Retinal pigment epithelial cell (primary cell): ENCODE results near the gene MICA.

ENCODE experiments used
- DNase-seq: peaks from one replicate; pipeline ENCODE4 v3.0.0-alpha.2; 2010; ENCODE audit warnings: low read depth
- H3K4me3 ChIP-seq: 2 replicates; pipeline ENCODE4 v1.5.1; 2011; ENCODE audit warnings: mild to moderate bottlenecking, low read length, control low read depth, moderate library complexity
- TF ChIP-seq, protein P1 (sequence below): conservative IDR thresholded peaks from 2 replicates; pipeline ENCODE4 v1.5.1; 2011; ENCODE audit warnings: low read depth, low read length, control low read depth, inconsistent platforms

Gene MICA

DNA sequence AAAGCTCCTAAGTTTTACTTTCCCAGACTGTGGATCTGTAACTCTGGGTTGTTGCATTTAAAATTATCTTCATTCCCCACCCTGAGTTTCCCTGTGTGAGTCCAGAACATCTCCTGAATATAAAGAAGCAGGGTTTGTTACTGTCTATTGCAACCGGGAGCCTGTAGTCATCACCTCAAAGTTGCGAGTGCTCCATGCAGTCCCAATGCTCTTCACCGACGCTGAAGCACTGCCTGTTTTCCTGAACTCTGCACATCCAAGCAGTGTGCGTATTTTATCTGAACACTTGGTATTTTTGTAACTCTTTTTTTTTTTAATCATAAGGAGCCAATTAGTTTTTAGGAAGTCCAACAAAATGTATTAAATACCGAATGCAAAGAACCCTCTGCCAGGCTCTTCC lies 45.5 kb upstream of the MICA start:
- TF ChIP-seq, protein P1, sequence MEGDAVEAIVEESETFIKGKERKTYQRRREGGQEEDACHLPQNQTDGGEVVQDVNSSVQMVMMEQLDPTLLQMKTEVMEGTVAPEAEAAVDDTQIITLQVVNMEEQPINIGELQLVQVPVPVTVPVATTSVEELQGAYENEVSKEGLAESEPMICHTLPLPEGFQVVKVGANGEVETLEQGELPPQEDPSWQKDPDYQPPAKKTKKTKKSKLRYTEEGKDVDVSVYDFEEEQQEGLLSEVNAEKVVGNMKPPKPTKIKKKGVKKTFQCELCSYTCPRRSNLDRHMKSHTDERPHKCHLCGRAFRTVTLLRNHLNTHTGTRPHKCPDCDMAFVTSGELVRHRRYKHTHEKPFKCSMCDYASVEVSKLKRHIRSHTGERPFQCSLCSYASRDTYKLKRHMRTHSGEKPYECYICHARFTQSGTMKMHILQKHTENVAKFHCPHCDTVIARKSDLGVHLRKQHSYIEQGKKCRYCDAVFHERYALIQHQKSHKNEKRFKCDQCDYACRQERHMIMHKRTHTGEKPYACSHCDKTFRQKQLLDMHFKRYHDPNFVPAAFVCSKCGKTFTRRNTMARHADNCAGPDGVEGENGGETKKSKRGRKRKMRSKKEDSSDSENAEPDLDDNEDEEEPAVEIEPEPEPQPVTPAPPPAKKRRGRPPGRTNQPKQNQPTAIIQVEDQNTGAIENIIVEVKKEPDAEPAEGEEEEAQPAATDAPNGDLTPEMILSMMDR = no peak
- H3K4me3 ChIP-seq = no peak overlapping the region
- DNase-seq = no peak

DNA sequence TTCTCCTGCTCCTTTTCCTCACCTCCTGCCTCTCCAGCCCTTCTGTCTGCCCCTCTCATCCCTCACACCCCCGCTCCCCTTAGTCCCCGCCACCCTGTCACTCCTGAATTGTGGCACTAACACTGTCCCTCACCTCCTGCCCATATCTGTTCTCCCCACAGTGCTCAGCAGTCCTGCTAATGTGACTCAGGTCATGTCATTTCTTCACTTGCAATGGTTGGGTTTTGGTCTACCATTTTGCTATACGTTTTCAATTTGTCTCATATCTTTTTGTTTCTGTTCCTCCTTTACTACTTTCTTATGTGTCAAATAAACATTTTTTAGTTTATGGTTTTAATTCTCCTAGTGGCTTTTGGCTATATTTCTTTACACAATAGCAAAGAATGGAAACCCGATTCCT lies 45.1 kb upstream of the MICA start:
- no peak for DNase-seq
- H3K4me3 ChIP-seq = no peak overlapping the region
- TF ChIP-seq, protein P1 = no peak

DNA sequence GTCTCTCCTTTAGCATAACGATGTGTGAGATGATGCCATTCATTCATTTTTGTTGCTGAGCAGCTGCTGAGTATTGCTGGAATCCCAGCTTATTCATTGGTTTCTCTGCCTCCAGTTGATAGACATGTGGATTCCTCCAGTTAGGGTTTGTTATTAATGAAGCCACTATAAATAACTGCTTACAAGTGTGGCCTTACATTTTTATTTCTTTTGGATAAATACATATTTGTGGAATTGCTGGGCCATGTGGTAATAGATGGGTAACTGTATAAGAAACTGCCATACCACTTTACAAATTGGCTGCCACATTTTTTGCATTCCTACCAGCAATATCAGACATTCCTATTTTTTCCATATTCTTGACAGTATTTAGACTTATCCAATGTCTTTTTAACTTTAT lies 43.8 kb upstream of the MICA start:
- H3K4me3 ChIP-seq = no peak overlapping the region
- TF ChIP-seq, protein P1 = no peak
- no peak for DNase-seq

DNA sequence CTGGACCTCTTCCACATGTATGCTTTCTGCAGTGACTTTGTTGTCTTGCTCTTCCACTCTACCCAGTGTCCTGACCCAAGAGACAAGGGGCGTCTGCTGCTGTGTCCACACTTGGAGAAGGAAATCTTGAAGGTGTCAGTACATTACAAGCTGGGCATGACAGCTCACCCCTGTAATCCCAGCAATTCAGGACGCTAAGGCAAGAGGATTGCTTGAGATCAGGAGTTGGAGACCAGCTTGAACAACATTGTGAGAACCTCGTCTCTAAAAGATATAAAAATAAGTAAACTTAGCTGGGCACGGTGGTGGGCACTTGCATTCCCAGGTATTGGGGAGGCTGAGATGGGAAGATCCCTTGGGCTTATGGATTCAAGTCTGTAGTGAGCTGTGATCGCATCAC lies 40.6 kb upstream of the MICA start:
- DNase-seq = no peak
- TF ChIP-seq, protein P1 = no peak
- no peak overlapping the region for H3K4me3 ChIP-seq

DNA sequence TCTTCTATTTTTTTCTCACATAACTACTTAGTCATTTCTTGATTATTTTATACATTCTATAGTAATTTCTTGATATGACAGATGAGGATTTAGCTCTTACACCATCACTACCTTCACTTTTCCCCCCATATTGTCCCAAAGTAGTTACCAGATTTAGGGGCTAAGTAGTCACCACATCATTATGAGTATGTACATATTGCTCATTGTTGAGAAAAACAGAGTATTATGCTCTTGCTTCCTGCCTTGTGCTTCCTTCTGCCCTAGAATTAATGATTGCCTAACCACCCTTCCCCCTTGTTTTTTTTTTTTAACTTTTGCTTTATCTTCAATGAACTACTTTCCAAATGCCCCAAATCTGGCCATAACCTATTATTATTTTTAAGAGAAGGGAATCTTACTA lies 39.6 kb upstream of the MICA start:
- DNase-seq = no peak
- no peak overlapping the region for H3K4me3 ChIP-seq
- TF ChIP-seq, protein P1 = no peak

DNA sequence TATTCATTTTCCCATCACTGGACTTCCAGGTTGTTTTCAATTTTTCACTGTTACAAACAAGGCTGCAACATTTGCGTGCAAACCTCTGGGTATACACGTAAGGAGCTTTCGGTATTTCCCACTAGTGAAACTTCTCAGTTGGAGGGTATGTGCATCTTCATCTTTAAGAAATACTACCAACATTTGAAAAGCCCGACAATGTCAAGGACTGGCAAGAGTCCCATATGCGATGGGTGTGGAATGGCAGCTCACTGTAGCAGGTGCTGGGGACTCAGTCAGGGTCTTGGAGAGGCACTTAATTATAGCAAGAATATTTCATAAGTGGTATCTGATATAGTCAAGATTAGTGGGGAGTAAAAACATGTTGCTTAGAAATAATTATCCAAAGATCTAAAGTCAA lies 37.5 kb upstream of the MICA start:
- no peak overlapping the region for H3K4me3 ChIP-seq
- no peak for DNase-seq
- TF ChIP-seq, protein P1 = no peak

DNA sequence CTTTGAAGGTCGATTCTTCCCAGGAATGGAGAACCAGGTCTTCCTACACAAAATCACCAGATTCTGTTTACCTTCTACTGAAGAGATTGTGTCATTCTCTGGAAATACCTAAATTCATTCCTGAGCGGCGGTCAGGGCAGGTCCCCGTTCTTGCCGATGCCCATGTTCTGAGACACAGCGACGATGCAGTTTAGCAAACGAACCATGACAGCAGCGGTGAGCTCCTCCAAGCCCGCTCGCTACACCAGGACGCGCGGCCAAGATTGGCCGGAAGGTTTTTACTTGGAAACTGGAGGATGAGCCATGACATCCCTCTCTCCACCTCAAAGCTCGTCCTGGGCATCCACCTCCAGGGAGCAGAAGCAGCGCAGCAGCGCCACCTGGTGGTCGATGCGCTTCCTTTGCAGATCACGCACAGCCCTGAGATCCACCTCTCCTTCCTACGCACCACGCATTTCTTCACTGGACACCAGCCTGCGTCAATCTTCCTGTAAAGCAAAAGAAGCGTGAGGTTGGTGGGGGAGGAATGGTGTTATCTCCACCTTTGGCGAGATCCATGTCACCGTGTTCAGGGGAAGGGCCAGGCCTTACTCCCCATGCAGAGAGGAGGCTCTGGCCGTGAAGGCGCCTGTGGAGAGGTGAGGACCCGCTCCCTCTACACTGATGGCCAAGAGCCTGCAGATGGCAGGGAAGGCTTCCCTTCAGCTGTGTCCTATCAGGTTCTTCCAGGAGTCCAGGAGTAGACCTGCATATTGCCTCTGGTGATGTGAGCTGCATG lies 36.5 kb upstream of the MICA start:
- H3K4me3 ChIP-seq = peak overlapping the region; percentile 24
- peak; percentile 16 for DNase-seq
- TF ChIP-seq, protein P1 = peak; percentile 94
